ENCODE results near the gene PRDX4.

Gene PRDX4

DNA sequence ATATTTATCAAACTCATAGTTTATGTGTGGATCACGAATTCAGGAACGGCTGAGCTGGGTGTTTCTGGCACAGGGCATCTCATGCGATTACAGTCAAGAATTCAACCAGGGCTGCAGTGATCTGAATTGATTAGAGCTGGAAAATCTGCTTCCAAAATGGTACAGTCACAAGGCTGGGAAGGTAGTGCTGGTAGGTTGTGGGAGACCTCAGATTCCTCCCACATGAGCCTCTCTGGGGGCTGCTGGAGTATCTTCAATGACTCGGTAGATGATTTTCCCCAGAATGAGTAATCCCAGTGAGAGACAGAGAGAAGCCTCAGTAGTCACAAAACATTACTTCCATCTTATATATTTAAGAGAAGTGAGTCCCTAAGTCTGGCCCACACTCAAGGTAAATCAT is 36.2 kb upstream of the PRDX4 start:
- Histone ChIP-seq H3K4me3 (ENCODE audit: low read depth in 1 of 2, low read length in 1 of 2) (no peak overlapping the region), H3K27ac (no peak overlapping the region), H3K27me3 (no peaks in the 10 kb centered on the region), H3K4me1 (ENCODE audit: control insufficient read depth in 1 of 2, insufficient read depth in 1 of 2, low read depth in 1 of 2, low read length in 1 of 2) (no peaks in the 10 kb centered on the region), H3K9me3 (no peaks in the 10 kb centered on the region), H3K36me3 (no peaks in the 10 kb centered on the region)
- TF ChIP-seq, protein P1, sequence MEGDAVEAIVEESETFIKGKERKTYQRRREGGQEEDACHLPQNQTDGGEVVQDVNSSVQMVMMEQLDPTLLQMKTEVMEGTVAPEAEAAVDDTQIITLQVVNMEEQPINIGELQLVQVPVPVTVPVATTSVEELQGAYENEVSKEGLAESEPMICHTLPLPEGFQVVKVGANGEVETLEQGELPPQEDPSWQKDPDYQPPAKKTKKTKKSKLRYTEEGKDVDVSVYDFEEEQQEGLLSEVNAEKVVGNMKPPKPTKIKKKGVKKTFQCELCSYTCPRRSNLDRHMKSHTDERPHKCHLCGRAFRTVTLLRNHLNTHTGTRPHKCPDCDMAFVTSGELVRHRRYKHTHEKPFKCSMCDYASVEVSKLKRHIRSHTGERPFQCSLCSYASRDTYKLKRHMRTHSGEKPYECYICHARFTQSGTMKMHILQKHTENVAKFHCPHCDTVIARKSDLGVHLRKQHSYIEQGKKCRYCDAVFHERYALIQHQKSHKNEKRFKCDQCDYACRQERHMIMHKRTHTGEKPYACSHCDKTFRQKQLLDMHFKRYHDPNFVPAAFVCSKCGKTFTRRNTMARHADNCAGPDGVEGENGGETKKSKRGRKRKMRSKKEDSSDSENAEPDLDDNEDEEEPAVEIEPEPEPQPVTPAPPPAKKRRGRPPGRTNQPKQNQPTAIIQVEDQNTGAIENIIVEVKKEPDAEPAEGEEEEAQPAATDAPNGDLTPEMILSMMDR (IDR thresholded peaks at IDR 0.05): no peak

DNA sequence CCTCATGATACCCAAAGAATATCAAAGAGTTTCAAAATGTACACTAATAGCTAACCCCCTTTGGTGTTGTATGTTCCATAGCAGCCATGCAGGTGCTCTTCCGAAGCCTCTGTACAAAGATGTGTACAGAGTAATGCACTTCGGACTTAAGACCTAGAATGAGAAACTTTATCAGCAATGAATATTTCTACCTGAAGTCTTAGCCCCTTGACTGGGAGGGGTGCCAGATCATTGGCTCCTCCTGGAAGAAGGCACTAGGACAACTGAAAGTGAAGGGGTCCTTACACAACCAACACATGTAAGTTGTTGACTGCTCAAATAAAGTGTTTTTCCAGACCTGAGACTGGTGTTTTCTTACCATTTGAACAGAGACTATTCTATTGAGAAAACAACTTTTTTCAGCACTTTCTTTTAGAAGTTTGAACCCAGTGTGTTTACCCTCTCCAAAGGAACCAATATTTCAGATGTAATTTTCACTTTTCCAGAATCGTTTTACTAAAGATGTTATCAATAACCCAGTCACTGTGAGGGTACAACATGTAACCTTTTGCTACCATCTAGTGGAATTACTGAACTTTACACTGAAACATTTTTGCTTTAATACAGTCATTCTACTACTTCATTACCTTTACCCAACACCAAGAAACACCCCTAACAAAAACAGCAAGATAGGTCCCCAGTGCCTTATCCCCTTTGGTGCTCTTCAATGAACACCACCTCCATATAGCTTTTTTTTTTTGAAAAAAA is 33.3 kb upstream of the PRDX4 start:
- Histone ChIP-seq H3K36me3 (no peaks in the 10 kb centered on the region), H3K27ac (no peak overlapping the region), H3K4me3 (ENCODE audit: low read depth in 1 of 2, low read length in 1 of 2) (no peak overlapping the region), H3K4me1 (ENCODE audit: control insufficient read depth in 1 of 2, insufficient read depth in 1 of 2, low read depth in 1 of 2, low read length in 1 of 2) (no peaks in the 10 kb centered on the region), H3K9me3 (no peaks in the 10 kb centered on the region), H3K27me3 (no peaks in the 10 kb centered on the region)
- TF ChIP-seq, protein P1 (IDR thresholded peaks at IDR 0.05): no peak

DNA sequence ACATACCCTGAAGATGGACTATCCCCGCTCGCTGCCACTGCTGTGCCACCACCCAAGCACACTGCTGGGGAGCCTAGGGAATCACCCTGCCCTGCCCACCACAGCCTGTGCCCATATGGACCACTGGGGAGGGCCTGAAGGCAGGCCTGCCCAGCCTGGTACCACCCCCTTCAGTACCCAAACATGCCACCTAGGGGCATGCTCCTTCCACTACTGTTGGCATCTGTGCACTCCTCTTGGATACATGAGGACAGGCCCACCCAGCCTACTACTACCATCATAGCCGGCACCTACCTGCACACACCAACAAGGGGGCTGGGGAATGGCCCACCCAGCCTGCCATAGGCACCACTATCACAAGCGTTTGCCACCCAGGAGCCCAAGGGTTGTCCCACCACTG is 30.1 kb upstream of the PRDX4 start:
- Histone ChIP-seq H3K4me3 (ENCODE audit: low read depth in 1 of 2, low read length in 1 of 2) (no peak overlapping the region), H3K4me1 (ENCODE audit: control insufficient read depth in 1 of 2, insufficient read depth in 1 of 2, low read depth in 1 of 2, low read length in 1 of 2) (no peaks in the 10 kb centered on the region), H3K27me3 (no peaks in the 10 kb centered on the region), H3K9me3 (no peaks in the 10 kb centered on the region), H3K27ac (no peak overlapping the region), H3K36me3 (no peaks in the 10 kb centered on the region)
- TF ChIP-seq, protein P1 (IDR thresholded peaks at IDR 0.05): no peak

DNA sequence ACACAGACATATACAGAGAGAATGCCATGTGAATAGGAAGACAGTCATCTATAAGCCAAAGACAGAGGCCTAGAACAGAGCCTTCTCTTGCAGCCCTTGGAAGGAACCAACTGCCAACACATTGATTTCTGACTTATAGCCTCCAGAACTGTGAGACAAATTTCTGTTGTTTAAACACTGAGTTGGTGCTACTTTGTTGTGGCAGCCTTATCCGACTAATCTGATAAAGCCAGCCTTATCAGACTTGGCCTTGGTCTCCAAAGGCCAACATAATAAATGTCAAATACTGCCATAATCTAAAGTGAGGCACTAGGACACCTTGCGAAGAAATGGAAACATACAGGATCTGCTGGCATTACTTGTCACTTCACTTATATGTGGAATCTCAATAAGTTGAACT is 24.3 kb upstream of the PRDX4 start:
- no peak overlapping the region for H3K4me3 ChIP-seq (ENCODE audit: low read depth in 1 of 2, low read length in 1 of 2)
- H3K4me1 ChIP-seq (ENCODE audit: control insufficient read depth in 1 of 2, insufficient read depth in 1 of 2, low read depth in 1 of 2, low read length in 1 of 2): no peaks in the 10 kb centered on the region
- H3K27ac ChIP-seq: no peak overlapping the region
- no peaks in the 10 kb centered on the region for H3K27me3 ChIP-seq
- TF ChIP-seq, protein P1 (IDR thresholded peaks at IDR 0.05): no peak
- H3K9me3 ChIP-seq: no peaks in the 10 kb centered on the region
- H3K36me3 ChIP-seq: no peaks in the 10 kb centered on the region

DNA sequence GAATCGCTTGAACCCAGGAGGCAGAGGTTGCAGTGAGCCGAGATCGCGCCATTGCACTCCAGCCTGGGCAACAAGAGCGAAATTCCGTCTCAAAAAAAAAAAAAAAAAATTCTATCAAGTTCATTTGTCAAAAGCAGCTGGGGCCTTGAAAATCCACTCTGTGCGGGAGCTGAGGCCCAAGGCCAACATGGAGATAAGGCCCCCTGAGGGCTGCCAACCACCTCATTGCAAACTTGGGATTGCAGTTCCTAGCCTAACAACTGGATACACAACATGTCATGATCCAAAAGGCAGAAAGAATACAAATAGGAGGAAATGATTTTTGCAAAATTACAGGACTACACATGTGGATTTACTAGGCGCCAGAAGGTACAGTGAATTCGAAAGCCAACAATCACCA is 22.5 kb upstream of the PRDX4 start:
- Histone ChIP-seq H3K4me1 (ENCODE audit: control insufficient read depth in 1 of 2, insufficient read depth in 1 of 2, low read depth in 1 of 2, low read length in 1 of 2) (no peaks in the 10 kb centered on the region), H3K27ac (no peak overlapping the region), H3K4me3 (ENCODE audit: low read depth in 1 of 2, low read length in 1 of 2) (no peak overlapping the region), H3K36me3 (no peaks in the 10 kb centered on the region), H3K27me3 (no peaks in the 10 kb centered on the region), H3K9me3 (no peaks in the 10 kb centered on the region)
- TF ChIP-seq, protein P1 (IDR thresholded peaks at IDR 0.05): no peak

Measured in neutrophil (primary cell).